Astrocyte (in vitro differentiated cells and primary cell): Measurements from ENCODE around the gene ATXN2.

Experiments used
- EZH2 ChIP-seq: IDR thresholded peaks from 2 replicates; pipeline ENCODE4 v1.6.1; 2012; ENCODE audit warnings: mild to moderate bottlenecking, low read length, inconsistent platforms; ENCODE audit not compliant: insufficient read depth
- TF ChIP-seq, protein P1 (sequence below): IDR thresholded peaks from 2 replicates; pipeline ENCODE4 v1.5.1; 2011; ENCODE audit warnings: low read depth, mild to moderate bottlenecking, inconsistent platforms, low read length, moderate library complexity; ENCODE audit not compliant: insufficient read depth

GRCh38 chr12:111532751-111533150 lies 66.4 kb downstream of the ATXN2 start:
- TF ChIP-seq, protein P1, sequence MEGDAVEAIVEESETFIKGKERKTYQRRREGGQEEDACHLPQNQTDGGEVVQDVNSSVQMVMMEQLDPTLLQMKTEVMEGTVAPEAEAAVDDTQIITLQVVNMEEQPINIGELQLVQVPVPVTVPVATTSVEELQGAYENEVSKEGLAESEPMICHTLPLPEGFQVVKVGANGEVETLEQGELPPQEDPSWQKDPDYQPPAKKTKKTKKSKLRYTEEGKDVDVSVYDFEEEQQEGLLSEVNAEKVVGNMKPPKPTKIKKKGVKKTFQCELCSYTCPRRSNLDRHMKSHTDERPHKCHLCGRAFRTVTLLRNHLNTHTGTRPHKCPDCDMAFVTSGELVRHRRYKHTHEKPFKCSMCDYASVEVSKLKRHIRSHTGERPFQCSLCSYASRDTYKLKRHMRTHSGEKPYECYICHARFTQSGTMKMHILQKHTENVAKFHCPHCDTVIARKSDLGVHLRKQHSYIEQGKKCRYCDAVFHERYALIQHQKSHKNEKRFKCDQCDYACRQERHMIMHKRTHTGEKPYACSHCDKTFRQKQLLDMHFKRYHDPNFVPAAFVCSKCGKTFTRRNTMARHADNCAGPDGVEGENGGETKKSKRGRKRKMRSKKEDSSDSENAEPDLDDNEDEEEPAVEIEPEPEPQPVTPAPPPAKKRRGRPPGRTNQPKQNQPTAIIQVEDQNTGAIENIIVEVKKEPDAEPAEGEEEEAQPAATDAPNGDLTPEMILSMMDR, result no peak
- no peak for TF ChIP-seq EZH2
